Loucy (cell line): ENCODE measurements around the gene SAE1.
A peak's percentile ranks its signal among the peaks of the same experiment; 100 is the strongest.

Source experiments
- H2AFZ ChIP-seq: fragments of 200-600 bp; sonication (generic); 2 replicates; pipeline ENCODE4 v1.6.0; 2016; ENCODE audit warnings: antibody characterized with exemption, mild to moderate bottlenecking, low read length, moderate library complexity
- H3F3A ChIP-seq: fragments of 200-600 bp; 2 replicates; pipeline ENCODE4 v1.6.0; 2016; ENCODE audit warnings: antibody characterized with exemption, low read depth, mild to moderate bottlenecking
- H3K27me3 ChIP-seq: fragments of 200-600 bp; sonication (generic); 2 replicates; pipeline ENCODE4 v1.6.1; 2014; ENCODE audit warnings: low read length, mild to moderate bottlenecking; ENCODE audit not compliant: insufficient read depth, poor library complexity, severe bottlenecking
- H3K36me3 ChIP-seq: fragments of 200-600 bp; sonication (generic); 2 replicates; pipeline ENCODE4 v1.6.1; 2016; ENCODE audit warnings: low read length; ENCODE audit not compliant: insufficient read depth
- H3K4me1 ChIP-seq: fragments of 200-600 bp; sonication (generic); 2 replicates; pipeline ENCODE4 v1.5.1; 2014; ENCODE audit warnings: low read length, mild to moderate bottlenecking; ENCODE audit not compliant: insufficient read depth, poor library complexity, severe bottlenecking
- H3K4me2 ChIP-seq: fragments of 200-600 bp; sonication (generic); 2 replicates; pipeline ENCODE4 v1.6.0; 2014; ENCODE audit warnings: antibody characterized with exemption, low read length, low read depth, mild to moderate bottlenecking; ENCODE audit not compliant: poor library complexity, severe bottlenecking
- H3K4me3 ChIP-seq: fragments of 200-600 bp; sonication (generic); 2 replicates; pipeline ENCODE4 v1.5.1; 2014; ENCODE audit warnings: low read length, mild to moderate bottlenecking, mixed read lengths; ENCODE audit not compliant: poor library complexity, severe bottlenecking
- H3K79me2 ChIP-seq: fragments of 200-600 bp; sonication (generic); 2 replicates; pipeline ENCODE4 v1.6.1; 2014; ENCODE audit warnings: low read length; ENCODE audit not compliant: insufficient read depth
- H3K9ac ChIP-seq: fragments of 200-600 bp; sonication (generic); 2 replicates; pipeline ENCODE4 v1.6.0; 2014; ENCODE audit warnings: mild to moderate bottlenecking, low read depth, low read length, moderate library complexity; ENCODE audit not compliant: poor library complexity, severe bottlenecking
- H3K9me2 ChIP-seq: fragments of 200-600 bp; sonication (generic); replicated peaks from 2 replicates; pipeline ENCODE4 v1.6.1; 2016; ENCODE audit warnings: low read depth, low read length, mixed read lengths
- H3K9me3 ChIP-seq: fragments of 200-600 bp; sonication (generic); 2 replicates; pipeline ENCODE4 v1.6.1; 2014; ENCODE audit warnings: mild to moderate bottlenecking, antibody characterized with exemption, low read length, low read depth; ENCODE audit not compliant: insufficient read depth
- H4K20me1 ChIP-seq: fragments of 200-600 bp; sonication (generic); 2 replicates; pipeline ENCODE4 v1.6.0; 2014; ENCODE audit warnings: antibody characterized with exemption, low read length, mild to moderate bottlenecking; ENCODE audit not compliant: insufficient read depth, poor library complexity, severe bottlenecking
- CTCF ChIP-seq: fragments of 200-600 bp; sonication (generic); conservative IDR thresholded peaks from 2 replicates; pipeline ENCODE4 v1.5.1; 2014; ENCODE audit warnings: mild to moderate bottlenecking, antibody characterized with exemption, low read length
- EZH2phosphoT487 ChIP-seq: fragments of 200-600 bp; IDR thresholded peaks from 2 replicates; pipeline ENCODE4 v1.6.1; 2018; ENCODE audit warnings: antibody characterized with exemption, mild to moderate bottlenecking, moderate library complexity, borderline replicate concordance

Gene SAE1

DNA sequence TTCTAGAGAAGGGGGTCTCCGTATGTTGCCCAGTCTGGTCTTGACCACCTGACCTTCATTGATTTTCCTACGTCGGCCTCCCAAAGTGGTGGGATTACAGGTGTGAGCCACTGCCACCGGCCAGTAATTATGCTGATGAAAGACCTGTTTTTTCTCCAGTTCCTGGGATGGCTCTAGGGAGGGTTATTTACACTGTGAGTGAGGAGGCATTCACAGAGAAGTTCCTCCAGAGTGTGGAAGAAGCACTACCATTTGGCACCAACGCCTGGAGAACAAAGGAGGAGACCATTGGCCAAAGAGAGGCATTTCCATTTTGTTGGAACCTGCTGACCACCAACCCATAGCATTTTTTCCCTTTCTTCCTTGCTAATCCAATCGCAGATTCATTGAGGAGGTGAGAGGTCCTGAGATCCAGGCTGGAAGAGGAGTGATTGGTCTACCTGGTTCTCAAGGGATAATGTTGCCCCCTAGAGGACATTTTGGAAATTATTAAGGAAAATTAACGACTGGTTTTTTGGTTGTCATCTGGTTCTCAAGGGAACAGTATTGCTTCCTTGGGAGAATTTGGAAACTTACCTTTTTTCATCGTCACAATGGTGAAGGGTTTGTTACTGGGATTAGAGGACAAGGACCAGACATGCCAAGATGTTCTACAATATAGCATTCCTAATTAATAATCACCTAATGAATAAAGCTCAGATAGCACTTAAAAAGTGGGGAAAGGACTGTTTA is 5.5 kb upstream of the SAE1 start:
- Histone ChIP-seq H3K79me2 (peaks cover 3% of the 10 kb centered on the region; the same call in 1 of the 2 replicates), H3K4me3 (no peak overlapping the region), H3K4me1 (peaks cover 3% of the 10 kb centered on the region), H3K36me3 (no peaks in the 10 kb centered on the region), H3F3A (no peaks in the 10 kb centered on the region), H4K20me1 (no peaks in the 10 kb centered on the region), H3K9me3 (no peaks in the 10 kb centered on the region), H2AFZ (no peak overlapping the region), H3K4me2 (no peak overlapping the region), H3K27me3 (no peaks in the 10 kb centered on the region), H3K9ac (no peak overlapping the region), H3K9me2 (no peaks in the 10 kb centered on the region)
- TF ChIP-seq CTCF (peak; percentile 81), EZH2phosphoT487 (no peak)

DNA sequence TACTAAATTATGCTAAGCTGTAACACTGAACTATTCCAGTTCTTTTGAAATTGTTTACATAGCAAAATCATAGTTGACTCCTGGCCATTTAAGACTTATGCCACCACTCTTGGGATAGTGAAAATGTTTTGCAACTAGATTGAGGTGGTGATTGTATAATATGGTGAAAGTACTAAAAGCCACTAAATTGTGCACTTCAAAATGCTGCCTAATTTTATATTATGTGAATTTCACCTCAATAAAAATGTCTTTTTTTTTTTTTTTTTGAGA is 5.0 kb upstream of the SAE1 start:
- H3K9me2 ChIP-seq = no peaks in the 10 kb centered on the region
- no peak overlapping the region for H3K4me3 ChIP-seq
- H3K9me3 ChIP-seq = no peaks in the 10 kb centered on the region
- no peaks in the 10 kb centered on the region for H3F3A ChIP-seq
- no peak overlapping the region for H2AFZ ChIP-seq
- peaks cover 3% of the 10 kb centered on the region; the same call in 1 of the 2 replicates for H3K79me2 ChIP-seq
- TF ChIP-seq CTCF = no peak
- no peak for TF ChIP-seq EZH2phosphoT487
- H3K4me1 ChIP-seq = peaks cover 7% of the 10 kb centered on the region
- H4K20me1 ChIP-seq = no peaks in the 10 kb centered on the region
- no peak overlapping the region for H3K9ac ChIP-seq
- no peak overlapping the region for H3K4me2 ChIP-seq
- no peaks in the 10 kb centered on the region for H3K27me3 ChIP-seq
- no peaks in the 10 kb centered on the region for H3K36me3 ChIP-seq

- Histone ChIP-seq H3K4me3 (no peak overlapping the region), H4K20me1 (peaks cover 31% of the 10 kb centered on the region), H3K9me3 (no peaks in the 10 kb centered on the region), H3K4me1 (peaks cover 29% of the 10 kb centered on the region), H3K4me2 (no peak overlapping the region), H3K36me3 (no peaks in the 10 kb centered on the region), H3K9ac (peak overlapping the region; percentile 19), H2AFZ (peak overlapping the region; percentile 87; the same call in 1 of the 2 replicates), H3K79me2 (peaks cover 42% of the 10 kb centered on the region), H3K27me3 (no peaks in the 10 kb centered on the region), H3K9me2 (no peaks in the 10 kb centered on the region), H3F3A (no peaks in the 10 kb centered on the region)
- TF ChIP-seq CTCF (no peak), EZH2phosphoT487 (no peak)
Observed at GRCh38 chr19:47129579-47129978, 1.1 kb upstream of the SAE1 start.
